ENCODE data around the gene SPEG. TPM values are rescaled to one million over a fixed set of nuclear protein-coding genes. Genes with fewer than 3 reads are reported as not detected.

The SPEG gene
- total and polyA plus RNA-seq, 2 of the 8 experiments (the other 6 are each of a cell fraction or from before 2014, with no cell fraction given) = 19.9 to 32.0 TPM

DNA sequence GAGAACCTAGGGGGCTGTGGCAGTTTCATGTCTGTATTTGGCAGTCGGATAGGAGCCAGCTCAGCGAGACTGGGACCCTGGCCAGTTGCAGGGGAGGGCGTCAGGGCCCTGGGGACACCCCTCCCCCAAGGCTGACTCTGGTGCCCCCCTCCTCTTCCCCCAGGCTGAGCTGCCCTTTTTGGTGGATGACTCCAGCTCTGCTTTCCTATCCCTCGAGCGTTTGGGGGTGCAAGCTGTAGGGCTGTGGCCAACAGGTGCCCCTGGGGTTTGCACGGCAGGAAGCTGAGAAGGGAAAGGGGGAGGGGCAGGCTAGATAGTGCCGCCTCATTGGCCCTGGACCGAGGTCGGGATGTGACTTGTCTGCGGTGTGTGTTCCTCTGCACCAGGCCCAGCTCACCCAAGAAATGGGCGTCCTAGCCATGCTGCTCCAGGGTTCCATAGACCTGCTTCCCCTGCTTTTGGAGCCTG lies 26.4 kb downstream of the SPEG start (continued):
- TF ChIP-seq, protein P1, sequence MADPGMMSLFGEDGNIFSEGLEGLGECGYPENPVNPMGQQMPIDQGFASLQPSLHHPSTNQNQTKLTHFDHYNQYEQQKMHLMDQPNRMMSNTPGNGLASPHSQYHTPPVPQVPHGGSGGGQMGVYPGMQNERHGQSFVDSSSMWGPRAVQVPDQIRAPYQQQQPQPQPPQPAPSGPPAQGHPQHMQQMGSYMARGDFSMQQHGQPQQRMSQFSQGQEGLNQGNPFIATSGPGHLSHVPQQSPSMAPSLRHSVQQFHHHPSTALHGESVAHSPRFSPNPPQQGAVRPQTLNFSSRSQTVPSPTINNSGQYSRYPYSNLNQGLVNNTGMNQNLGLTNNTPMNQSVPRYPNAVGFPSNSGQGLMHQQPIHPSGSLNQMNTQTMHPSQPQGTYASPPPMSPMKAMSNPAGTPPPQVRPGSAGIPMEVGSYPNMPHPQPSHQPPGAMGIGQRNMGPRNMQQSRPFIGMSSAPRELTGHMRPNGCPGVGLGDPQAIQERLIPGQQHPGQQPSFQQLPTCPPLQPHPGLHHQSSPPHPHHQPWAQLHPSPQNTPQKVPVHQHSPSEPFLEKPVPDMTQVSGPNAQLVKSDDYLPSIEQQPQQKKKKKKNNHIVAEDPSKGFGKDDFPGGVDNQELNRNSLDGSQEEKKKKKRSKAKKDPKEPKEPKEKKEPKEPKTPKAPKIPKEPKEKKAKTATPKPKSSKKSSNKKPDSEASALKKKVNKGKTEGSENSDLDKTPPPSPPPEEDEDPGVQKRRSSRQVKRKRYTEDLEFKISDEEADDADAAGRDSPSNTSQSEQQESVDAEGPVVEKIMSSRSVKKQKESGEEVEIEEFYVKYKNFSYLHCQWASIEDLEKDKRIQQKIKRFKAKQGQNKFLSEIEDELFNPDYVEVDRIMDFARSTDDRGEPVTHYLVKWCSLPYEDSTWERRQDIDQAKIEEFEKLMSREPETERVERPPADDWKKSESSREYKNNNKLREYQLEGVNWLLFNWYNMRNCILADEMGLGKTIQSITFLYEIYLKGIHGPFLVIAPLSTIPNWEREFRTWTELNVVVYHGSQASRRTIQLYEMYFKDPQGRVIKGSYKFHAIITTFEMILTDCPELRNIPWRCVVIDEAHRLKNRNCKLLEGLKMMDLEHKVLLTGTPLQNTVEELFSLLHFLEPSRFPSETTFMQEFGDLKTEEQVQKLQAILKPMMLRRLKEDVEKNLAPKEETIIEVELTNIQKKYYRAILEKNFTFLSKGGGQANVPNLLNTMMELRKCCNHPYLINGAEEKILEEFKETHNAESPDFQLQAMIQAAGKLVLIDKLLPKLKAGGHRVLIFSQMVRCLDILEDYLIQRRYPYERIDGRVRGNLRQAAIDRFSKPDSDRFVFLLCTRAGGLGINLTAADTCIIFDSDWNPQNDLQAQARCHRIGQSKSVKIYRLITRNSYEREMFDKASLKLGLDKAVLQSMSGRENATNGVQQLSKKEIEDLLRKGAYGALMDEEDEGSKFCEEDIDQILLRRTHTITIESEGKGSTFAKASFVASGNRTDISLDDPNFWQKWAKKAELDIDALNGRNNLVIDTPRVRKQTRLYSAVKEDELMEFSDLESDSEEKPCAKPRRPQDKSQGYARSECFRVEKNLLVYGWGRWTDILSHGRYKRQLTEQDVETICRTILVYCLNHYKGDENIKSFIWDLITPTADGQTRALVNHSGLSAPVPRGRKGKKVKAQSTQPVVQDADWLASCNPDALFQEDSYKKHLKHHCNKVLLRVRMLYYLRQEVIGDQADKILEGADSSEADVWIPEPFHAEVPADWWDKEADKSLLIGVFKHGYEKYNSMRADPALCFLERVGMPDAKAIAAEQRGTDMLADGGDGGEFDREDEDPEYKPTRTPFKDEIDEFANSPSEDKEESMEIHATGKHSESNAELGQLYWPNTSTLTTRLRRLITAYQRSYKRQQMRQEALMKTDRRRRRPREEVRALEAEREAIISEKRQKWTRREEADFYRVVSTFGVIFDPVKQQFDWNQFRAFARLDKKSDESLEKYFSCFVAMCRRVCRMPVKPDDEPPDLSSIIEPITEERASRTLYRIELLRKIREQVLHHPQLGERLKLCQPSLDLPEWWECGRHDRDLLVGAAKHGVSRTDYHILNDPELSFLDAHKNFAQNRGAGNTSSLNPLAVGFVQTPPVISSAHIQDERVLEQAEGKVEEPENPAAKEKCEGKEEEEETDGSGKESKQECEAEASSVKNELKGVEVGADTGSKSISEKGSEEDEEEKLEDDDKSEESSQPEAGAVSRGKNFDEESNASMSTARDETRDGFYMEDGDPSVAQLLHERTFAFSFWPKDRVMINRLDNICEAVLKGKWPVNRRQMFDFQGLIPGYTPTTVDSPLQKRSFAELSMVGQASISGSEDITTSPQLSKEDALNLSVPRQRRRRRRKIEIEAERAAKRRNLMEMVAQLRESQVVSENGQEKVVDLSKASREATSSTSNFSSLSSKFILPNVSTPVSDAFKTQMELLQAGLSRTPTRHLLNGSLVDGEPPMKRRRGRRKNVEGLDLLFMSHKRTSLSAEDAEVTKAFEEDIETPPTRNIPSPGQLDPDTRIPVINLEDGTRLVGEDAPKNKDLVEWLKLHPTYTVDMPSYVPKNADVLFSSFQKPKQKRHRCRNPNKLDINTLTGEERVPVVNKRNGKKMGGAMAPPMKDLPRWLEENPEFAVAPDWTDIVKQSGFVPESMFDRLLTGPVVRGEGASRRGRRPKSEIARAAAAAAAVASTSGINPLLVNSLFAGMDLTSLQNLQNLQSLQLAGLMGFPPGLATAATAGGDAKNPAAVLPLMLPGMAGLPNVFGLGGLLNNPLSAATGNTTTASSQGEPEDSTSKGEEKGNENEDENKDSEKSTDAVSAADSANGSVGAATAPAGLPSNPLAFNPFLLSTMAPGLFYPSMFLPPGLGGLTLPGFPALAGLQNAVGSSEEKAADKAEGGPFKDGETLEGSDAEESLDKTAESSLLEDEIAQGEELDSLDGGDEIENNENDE (IDR thresholded peaks at IDR 0.05; ENCODE audit: insufficient replicate concordance, low read length) = no peak
- TF ChIP-seq CTBP2 (IDR thresholded peaks at IDR 0.05; ENCODE audit: borderline replicate concordance, insufficient read depth, insufficient read length, low read length) = no peak
- TF ChIP-seq, protein P2, sequence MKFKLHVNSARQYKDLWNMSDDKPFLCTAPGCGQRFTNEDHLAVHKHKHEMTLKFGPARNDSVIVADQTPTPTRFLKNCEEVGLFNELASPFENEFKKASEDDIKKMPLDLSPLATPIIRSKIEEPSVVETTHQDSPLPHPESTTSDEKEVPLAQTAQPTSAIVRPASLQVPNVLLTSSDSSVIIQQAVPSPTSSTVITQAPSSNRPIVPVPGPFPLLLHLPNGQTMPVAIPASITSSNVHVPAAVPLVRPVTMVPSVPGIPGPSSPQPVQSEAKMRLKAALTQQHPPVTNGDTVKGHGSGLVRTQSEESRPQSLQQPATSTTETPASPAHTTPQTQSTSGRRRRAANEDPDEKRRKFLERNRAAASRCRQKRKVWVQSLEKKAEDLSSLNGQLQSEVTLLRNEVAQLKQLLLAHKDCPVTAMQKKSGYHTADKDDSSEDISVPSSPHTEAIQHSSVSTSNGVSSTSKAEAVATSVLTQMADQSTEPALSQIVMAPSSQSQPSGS (IDR thresholded peaks at IDR 0.05; ENCODE audit: low read length) = no peak
- no peak for TF ChIP-seq SP2 (IDR thresholded peaks at IDR 0.05; ENCODE audit: low read length)
